SK-N-SH (cell line): Measurements from ENCODE around the gene HBZ.

ENCODE experiments used
- CTCF ChIP-seq: fragments of 200-600 bp; sonication (generic); IDR thresholded peaks from 2 replicates; pipeline ENCODE4 v1.6.1; 2017; ENCODE audit warnings: antibody characterized with exemption, mild to moderate bottlenecking, moderate library complexity
- RCOR1 ChIP-seq: fragments of 150-350 bp; IDR thresholded peaks from 2 replicates; pipeline ENCODE4 v1.6.1; 2017; ENCODE audit warnings: antibody characterized with exemption, low read length
- RXRA ChIP-seq: IDR thresholded peaks from 2 replicates; pipeline ENCODE4 v1.4.0; 2012; ENCODE audit warnings: low read depth, mild to moderate bottlenecking, borderline replicate concordance
- TCF12 ChIP-seq: IDR thresholded peaks from 2 replicates; pipeline ENCODE4 v1.4.0; 2012
- TEAD4 ChIP-seq: IDR thresholded peaks from 2 replicates; pipeline ENCODE4 v1.4.0; 2012; ENCODE audit warnings: mild to moderate bottlenecking, borderline replicate concordance; ENCODE audit not compliant: insufficient read depth
- USF2 ChIP-seq: fragments of 150-350 bp; IDR thresholded peaks from 2 replicates; pipeline ENCODE4 v1.6.1; 2017; ENCODE audit warnings: antibody characterized with exemption, low read length, low read depth, borderline replicate concordance
- YY1 ChIP-seq: IDR thresholded peaks from 2 replicates; pipeline ENCODE4 v1.4.0; 2012; ENCODE audit warnings: low read depth, mild to moderate bottlenecking

GRCh38 chr16:192686-193085 lies 40.2 kb downstream of the HBZ start:
- TF ChIP-seq USF2 (no peak), TEAD4 (no peak), CTCF (no peak), TCF12 (no peak), RCOR1 (no peak), YY1 (no peak), RXRA (no peak)
